Measurements from ENCODE around the gene CFAP20. TPM values are rescaled to one million over a fixed set of nuclear protein-coding genes. Genes with fewer than 3 reads are reported as not detected.

The CFAP20 gene
- total RNA-seq, 1 experiment from 2014 or later = 49.6 TPM

DNA sequence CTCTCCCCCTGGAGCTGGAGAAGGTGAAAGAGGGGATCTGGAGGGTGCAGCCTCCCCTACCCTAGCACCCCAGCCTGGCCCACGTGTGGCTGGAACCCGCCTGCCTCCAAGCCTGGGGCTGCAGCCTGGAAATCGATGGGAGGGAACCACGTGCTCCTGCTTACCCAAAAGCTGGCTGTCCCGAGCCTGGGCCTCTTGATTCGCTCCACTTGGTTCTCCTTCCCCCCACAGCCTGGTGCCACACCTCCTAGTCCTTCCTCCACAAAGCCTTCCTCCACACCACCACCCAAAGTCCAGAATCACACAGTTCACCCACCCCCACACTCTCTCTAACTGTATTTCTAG lies 29.3 kb downstream of the CFAP20 start:
- H3K4me1 ChIP-seq (replicated peaks; ENCODE audit: insufficient read depth) = peaks cover 9% of the 10 kb centered on the region; the same call in 1 of the 2 replicates
- intact Hi-C loops (cut with micrococcal nuclease; ENCODE audit: unreplicated experiment) = no loop called here
- H2AFZ ChIP-seq = no peak overlapping the region
- POLR2A ChIA-PET (ENCODE audit: unreplicated experiment) = no interaction called here
- no peaks in the 10 kb centered on the region for H3K36me3 ChIP-seq (ENCODE audit: low read depth)
- no peak for DNase-seq
- H3K27ac ChIP-seq = no peak overlapping the region
- H3K9me2 ChIP-seq (ENCODE audit: insufficient read depth) = no peaks in the 10 kb centered on the region
- H3K9me3 ChIP-seq (ENCODE audit: insufficient read depth, low read depth) = no peaks in the 10 kb centered on the region
- TF ChIP-seq, protein P1, sequence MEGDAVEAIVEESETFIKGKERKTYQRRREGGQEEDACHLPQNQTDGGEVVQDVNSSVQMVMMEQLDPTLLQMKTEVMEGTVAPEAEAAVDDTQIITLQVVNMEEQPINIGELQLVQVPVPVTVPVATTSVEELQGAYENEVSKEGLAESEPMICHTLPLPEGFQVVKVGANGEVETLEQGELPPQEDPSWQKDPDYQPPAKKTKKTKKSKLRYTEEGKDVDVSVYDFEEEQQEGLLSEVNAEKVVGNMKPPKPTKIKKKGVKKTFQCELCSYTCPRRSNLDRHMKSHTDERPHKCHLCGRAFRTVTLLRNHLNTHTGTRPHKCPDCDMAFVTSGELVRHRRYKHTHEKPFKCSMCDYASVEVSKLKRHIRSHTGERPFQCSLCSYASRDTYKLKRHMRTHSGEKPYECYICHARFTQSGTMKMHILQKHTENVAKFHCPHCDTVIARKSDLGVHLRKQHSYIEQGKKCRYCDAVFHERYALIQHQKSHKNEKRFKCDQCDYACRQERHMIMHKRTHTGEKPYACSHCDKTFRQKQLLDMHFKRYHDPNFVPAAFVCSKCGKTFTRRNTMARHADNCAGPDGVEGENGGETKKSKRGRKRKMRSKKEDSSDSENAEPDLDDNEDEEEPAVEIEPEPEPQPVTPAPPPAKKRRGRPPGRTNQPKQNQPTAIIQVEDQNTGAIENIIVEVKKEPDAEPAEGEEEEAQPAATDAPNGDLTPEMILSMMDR (conservative IDR thresholded peaks at IDR 0.05) = no peak
- no peak for TF ChIP-seq EZH2 (IDR thresholded peaks at IDR 0.05; ENCODE audit: low read depth)
- no TSS peak for BruUV-seq (replicated peaks)
- H3K4me2 ChIP-seq = no peak overlapping the region
- H3K27me3 ChIP-seq (ENCODE audit: insufficient read depth, low read depth) = 0 out of 2 replicates have a peak, but pooled peaks cover 7% of the 10 kb centered on the region
- H3K4me3 ChIP-seq = no peak overlapping the region
- no peaks in the 10 kb centered on the region for H3F3A ChIP-seq (ENCODE audit: insufficient read depth, low read depth)
- CTCF ChIA-PET = no interaction called here
- H4K20me1 ChIP-seq (ENCODE audit: insufficient read depth) = no peaks in the 10 kb centered on the region
- H3K79me2 ChIP-seq (ENCODE audit: low read depth) = no peaks in the 10 kb centered on the region

- TF ChIP-seq, protein P1 (conservative IDR thresholded peaks at IDR 0.05) = no peak
- no peak for TF ChIP-seq EZH2 (IDR thresholded peaks at IDR 0.05; ENCODE audit: low read depth)
- Histone ChIP-seq H3K36me3 (ENCODE audit: low read depth) (no peaks in the 10 kb centered on the region), H3K9me3 (ENCODE audit: insufficient read depth, low read depth) (no peaks in the 10 kb centered on the region), H3K4me3 (no peak overlapping the region), H3K27me3 (ENCODE audit: insufficient read depth, low read depth) (0 out of 2 replicates have a peak, but pooled peaks cover 9% of the 10 kb centered on the region), H3K9me2 (ENCODE audit: insufficient read depth) (no peaks in the 10 kb centered on the region), H3K79me2 (ENCODE audit: low read depth) (no peaks in the 10 kb centered on the region), H3K4me2 (no peak overlapping the region), H3K27ac (no peak overlapping the region), H4K20me1 (ENCODE audit: insufficient read depth) (no peaks in the 10 kb centered on the region), H3K4me1 (replicated peaks; ENCODE audit: insufficient read depth) (peaks cover 9% of the 10 kb centered on the region; the same call in 1 of the 2 replicates), H2AFZ (no peak overlapping the region), H3F3A (ENCODE audit: insufficient read depth, low read depth) (no peaks in the 10 kb centered on the region)
- intact Hi-C loops (cut with micrococcal nuclease; ENCODE audit: unreplicated experiment) = no loop called here
- CTCF ChIA-PET = no interaction called here
- BruUV-seq (replicated peaks) = no TSS peak
- POLR2A ChIA-PET (ENCODE audit: unreplicated experiment) = no interaction called here
- DNase-seq = no peak
Observed at GRCh38 chr16:58099097-58099955, 29.9 kb downstream of the CFAP20 start.

DNA sequence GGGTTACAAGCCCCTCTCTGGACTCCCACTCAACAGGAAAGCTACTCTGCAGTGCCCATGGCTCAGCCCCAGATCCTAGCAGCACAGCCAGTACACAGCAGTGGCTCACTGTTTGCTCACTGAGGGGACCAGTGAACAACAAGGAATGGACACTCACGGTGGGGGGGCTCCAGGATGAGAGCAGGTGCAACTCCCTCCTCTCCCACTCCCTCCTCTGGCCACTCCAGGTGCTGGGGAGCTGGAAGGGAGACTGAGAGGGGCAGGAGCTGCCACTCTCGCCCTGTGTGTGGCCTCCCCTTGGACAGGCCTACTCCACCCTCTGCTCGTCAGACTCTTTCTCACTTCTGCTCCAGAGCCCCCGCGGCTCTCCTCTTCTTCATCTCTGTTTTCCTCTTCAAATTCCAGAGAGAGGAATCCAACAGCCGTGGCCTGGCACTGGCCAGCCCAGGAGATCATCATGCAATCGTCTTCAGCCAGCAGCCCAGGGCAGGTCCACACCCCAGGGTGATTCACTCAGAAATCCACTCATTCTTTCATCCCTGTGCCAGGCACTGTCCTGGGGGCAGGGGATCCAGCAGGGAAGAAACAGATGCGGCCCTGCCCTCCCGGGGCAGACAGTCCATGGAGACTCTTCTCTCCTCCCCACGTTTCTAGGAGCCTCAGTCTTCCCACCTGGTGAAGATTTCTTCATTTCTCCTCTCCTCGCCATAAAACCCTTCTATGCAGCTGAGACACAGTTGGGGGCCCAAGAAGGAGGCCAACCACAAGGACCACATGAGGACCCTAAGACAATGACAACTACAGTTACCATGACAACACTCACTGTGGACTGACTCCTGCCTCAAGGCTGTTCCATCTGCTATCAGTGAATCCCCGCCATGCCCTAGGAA lies 30.7 kb downstream of the CFAP20 start:
- Histone ChIP-seq H3K27ac (no peak overlapping the region), H3K79me2 (ENCODE audit: low read depth) (no peaks in the 10 kb centered on the region), H3F3A (ENCODE audit: insufficient read depth, low read depth) (no peaks in the 10 kb centered on the region), H3K36me3 (ENCODE audit: low read depth) (no peaks in the 10 kb centered on the region), H2AFZ (no peak overlapping the region; the same call in 1 of the 2 replicates), H3K4me2 (0 out of 2 replicates have a peak overlapping the region, but pooled peaks have one; percentile 23), H3K4me1 (replicated peaks; ENCODE audit: insufficient read depth) (peaks cover 9% of the 10 kb centered on the region; the same call in 1 of the 2 replicates), H3K27me3 (ENCODE audit: insufficient read depth, low read depth) (peaks cover 18% of the 10 kb centered on the region; the same call in 1 of the 2 replicates), H4K20me1 (ENCODE audit: insufficient read depth) (no peaks in the 10 kb centered on the region), H3K9me2 (ENCODE audit: insufficient read depth) (no peaks in the 10 kb centered on the region), H3K4me3 (no peak overlapping the region), H3K9me3 (ENCODE audit: insufficient read depth, low read depth) (no peaks in the 10 kb centered on the region)
- ChIA-PET CTCF (interaction anchor here (0.6 to 0.7 kb wide), 2 partner anchors 233 to 374 kb away, joined by 4 to 8 read pairs; no protein-coding TSS in a partner anchor), POLR2A (ENCODE audit: unreplicated experiment) (interaction anchor here (0.5 kb wide), 1 partner anchor 546 kb away, joined by 5 read pairs; no protein-coding TSS in a partner anchor)
- no peak for TF ChIP-seq EZH2 (IDR thresholded peaks at IDR 0.05; ENCODE audit: low read depth)
- TF ChIP-seq, protein P1 (conservative IDR thresholded peaks at IDR 0.05) = no peak
- DNase-seq = peak in 1 of 2 experiments; percentile 23
- BruUV-seq (replicated peaks) = no TSS peak
- intact Hi-C loops (cut with micrococcal nuclease; ENCODE audit: unreplicated experiment) = no loop called here

Measured in PC-9 (cell line).